Spleen (tissue), 10 donors: ENCODE data around the gene SUPT20H. TPM values are rescaled to one million over a fixed set of nuclear protein-coding genes. Genes with fewer than 3 reads are reported as not detected.

Experiments used
- polyA plus RNA-seq, 3 donors: library from polyadenylated mRNA; stranded (reverse); fragments of 200-250 nt; gene quantifications; one replicate each; pipeline ENCODE4 v1.2.1, GENCODE V29; 2013
- total RNA-seq, 7 donors: library from RNA; depleted of rRNA in 3 of 7; stranded (reverse); fragments of >200 nt in 3 of 7; fragmentation: NEBNext Ultra II Directional in 4 of 7; extraction: Animal tissue kit (Norgen Biotek cat#: 25700) in 4 of 7; gene quantifications; one replicate each; pipeline versions ENCODE4 v1.1.0 to v1.2.1, GENCODE V29; 2016 to 2021
- donor health status: healthy with polysubstance abuse.
- donor health status: DM: no; HTN: no; CAD: no; lungs with moderate emphysema.
- donor health status: DM: no; HTN: no; CAD: no.
- donor health status: Bipolar disorder and iron deficiency.
- donor health status: healthy.
- donor health status: DM: no; HTN: no; CAD: no.
- donor health status: DM: yes; HTN: yes; CAD: no.

SUPT20H gene
- total and polyA plus RNA-seq, 10 donors, result 22.0 to 95.3 (median 64.9) TPM

Other genes with a start within 250 kb of the SUPT20H start
- 1 to 10 TPM; 5.7 to 9.3 (median 7.2) TPM for gene RFXAP, start 240.5 kb downstream of the SUPT20H start, total RNA-seq
- 1 to 10 TPM; 4.6 to 5.5 (median 5.0) TPM for gene RFXAP, start 240.5 kb downstream of the SUPT20H start, polyA plus RNA-seq
- gene SMAD9, start 139.4 kb downstream of the SUPT20H start, total RNA-seq, result 1 to 10 TPM; 1.2 to 2.9 (median 1.7) TPM
- gene SMAD9, start 139.4 kb downstream of the SUPT20H start, polyA plus RNA-seq, result 1 to 10 TPM in 1 of 3 donors, under 1 TPM in 2; 0.67 to 1.1 (median 0.80) TPM
- gene ALG5, start 60.3 kb downstream of the SUPT20H start, total RNA-seq, result 10 to 100 TPM; 20.8 to 36.8 (median 24.6) TPM
- gene ALG5, start 60.3 kb downstream of the SUPT20H start, polyA plus RNA-seq, result 10 to 100 TPM; 24.4 to 29.6 (median 28.8) TPM
- gene EXOSC8, start 58.9 kb downstream of the SUPT20H start, total RNA-seq, result 10 to 100 TPM; 24.9 to 43.7 (median 37.0) TPM
- gene EXOSC8, start 58.9 kb downstream of the SUPT20H start, polyA plus RNA-seq, result 10 to 100 TPM; 54.2 to 86.2 (median 70.3) TPM
- not detected for gene CSNK1A1L, start 46.0 kb upstream of the SUPT20H start, total RNA-seq
- not detected for gene CSNK1A1L, start 46.0 kb upstream of the SUPT20H start, polyA plus RNA-seq